CD4-positive, alpha-beta T cell treated with Interleukin-15 for 4 hours (primary cell): ENCODE measurements around the gene HDAC11.
"Not testable (repeated sequence)": the region's sequence is repeated elsewhere in the genome, so short reads cannot be mapped to it uniquely, and the experiment has no call there.

Experiments
- DNase-seq: peaks from one replicate; pipeline ENCODE4 v3.0.0-alpha.2; 2020; ENCODE audit warnings: low spot score

HDAC11 gene

GRCh38 chr3:13470894-13471574 is 9.1 kb upstream of the HDAC11 start:
- no peak for DNase-seq

GRCh38 chr3:13472286-13472685 is 7.8 kb upstream of the HDAC11 start:
- DNase-seq, result no peak

GRCh38 chr3:13473020-13473419 is 7.1 kb upstream of the HDAC11 start:
- DNase-seq, result no peak

GRCh38 chr3:13474021-13474420 is 6.1 kb upstream of the HDAC11 start:
- DNase-seq, result no peak

- no peak for DNase-seq
Measured at GRCh38 chr3:13474776-13475303, 5.3 kb upstream of the HDAC11 start.

- no peak for DNase-seq
Measured at GRCh38 chr3:13475871-13476590, 4.1 kb upstream of the HDAC11 start.

- DNase-seq, result no peak
Measured at GRCh38 chr3:13477943-13478342, 2.2 kb upstream of the HDAC11 start.

- no peak for DNase-seq
Measured at GRCh38 chr3:13479332-13479581, 849 bp upstream of the HDAC11 start.

- DNase-seq, result peak; percentile 27
Measured at GRCh38 chr3:13480340-13481318, 523 bp downstream of the HDAC11 start.

- DNase-seq, result no peak
Measured at GRCh38 chr3:13482106-13482690, 2.1 kb downstream of the HDAC11 start.

- no peak for DNase-seq
Measured at GRCh38 chr3:13483286-13483685, 3.2 kb downstream of the HDAC11 start.

GRCh38 chr3:13483988-13484695 is 4.0 kb downstream of the HDAC11 start:
- DNase-seq, result no peak

GRCh38 chr3:13484851-13485590 is 4.9 kb downstream of the HDAC11 start:
- DNase-seq, result peak; percentile 23

- not testable (repeated sequence) for DNase-seq
Measured at GRCh38 chr3:13485630-13486562, 5.8 kb downstream of the HDAC11 start.

- no peak for DNase-seq
Measured at GRCh38 chr3:13487403-13487802, 7.3 kb downstream of the HDAC11 start.

GRCh38 chr3:13491206-13491974 is 11.3 kb downstream of the HDAC11 start:
- DNase-seq, result no peak

GRCh38 chr3:13492048-13492447 is 11.9 kb downstream of the HDAC11 start:
- no peak for DNase-seq

- DNase-seq, result no peak
Measured at GRCh38 chr3:13492976-13493866, 13.1 kb downstream of the HDAC11 start.
